GM21390 (cell line): ENCODE measurements around the gene CHKB.
"Not testable (repeated sequence)": the region's sequence is repeated elsewhere in the genome, so short reads cannot be mapped to it uniquely, and the experiment has no call there.

Experiments
- ATAC-seq: cut with Tn5 transposase; IDR thresholded peaks from one replicate; pipeline ENCODE4 v1.9.1; 2021; ENCODE audit not compliant: unreplicated experiment

CHKB gene

DNA sequence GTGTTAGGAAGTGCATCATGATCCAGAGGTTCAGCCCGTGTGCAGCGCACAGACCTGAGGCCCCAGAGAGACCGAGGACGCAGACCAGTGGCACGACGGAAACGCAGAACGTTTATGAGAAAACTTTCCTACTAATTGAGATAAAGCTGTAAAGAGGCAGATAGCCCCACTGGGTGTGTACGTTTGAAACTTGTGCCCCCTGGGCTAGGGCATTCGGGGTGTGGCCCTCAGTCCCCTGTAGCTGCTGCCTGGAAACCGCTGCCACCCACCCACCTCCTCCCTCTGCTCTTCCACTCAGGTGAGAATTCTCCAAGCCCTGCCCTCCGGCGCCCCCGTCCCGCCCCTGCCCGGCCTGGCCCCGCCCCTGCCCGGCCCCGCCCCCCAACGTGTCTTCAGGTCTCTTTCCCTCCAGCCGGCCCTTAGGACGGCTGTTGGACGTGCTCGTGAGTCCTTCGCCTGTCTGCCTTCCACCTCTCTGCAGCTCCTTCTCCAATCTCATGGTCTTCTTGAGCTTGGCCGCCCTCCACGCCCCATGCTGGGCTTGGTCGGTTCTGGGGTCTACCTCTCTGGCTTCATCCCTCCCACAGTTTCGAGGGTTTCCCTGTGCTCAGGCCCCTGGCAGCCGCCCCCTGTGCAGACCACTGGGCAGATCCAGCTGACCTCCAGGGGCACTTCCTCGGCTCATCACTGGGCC, 30.0 kb upstream of the CHKB start:
- no peak for ATAC-seq

DNA sequence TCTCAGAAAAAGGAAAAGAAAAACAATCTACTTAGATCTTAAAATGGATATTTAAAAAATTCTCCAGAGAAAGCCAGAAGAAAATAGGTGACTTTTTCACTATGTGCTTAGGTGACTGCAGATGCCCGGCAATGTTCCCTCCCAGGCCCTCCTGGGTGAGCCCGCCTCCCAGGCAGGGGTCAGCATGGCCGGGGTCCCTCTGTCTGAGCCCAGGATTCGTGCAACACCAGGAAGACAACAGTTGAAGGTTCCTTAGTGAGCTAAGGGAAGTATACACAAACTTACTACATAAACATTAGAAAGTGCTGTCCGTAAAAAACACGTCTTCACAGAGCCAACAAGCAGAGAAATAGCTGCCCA, 29.5 kb upstream of the CHKB start:
- no peak for ATAC-seq

DNA sequence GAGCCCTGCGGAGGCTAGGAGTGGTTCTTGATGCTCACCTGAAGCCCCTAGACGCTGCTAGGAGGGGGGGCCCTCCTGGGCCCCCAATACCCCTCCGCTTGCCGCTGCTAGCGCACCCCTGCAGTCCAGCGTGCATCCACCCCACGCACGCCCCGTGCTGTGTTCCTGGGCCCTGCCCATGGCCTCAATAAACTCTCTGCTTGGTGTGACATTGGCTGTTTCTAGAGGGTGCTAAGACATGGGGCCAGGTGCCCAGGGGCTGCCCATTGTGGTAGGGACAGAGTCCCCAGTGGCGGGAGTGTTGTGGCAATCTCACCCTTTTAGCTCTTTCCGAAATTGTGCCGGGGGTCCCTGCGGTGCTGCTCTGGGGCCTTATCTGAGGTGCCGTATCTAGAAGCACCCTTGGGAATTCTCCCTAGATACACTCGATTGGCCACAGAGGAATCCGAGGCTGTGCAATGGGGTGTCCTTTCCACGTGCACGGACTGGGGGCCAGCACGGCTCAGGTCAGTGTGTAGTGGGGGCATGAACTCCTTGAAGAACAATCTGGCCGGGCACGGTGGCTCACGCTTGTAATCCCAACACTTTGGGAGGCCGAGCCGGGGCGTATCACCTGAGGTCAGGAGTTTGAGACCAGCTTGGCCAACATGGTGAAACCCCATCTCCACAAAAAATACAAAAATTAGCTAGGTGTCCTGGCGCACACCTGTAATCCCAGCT, 28.9 kb upstream of the CHKB start:
- ATAC-seq = no peak

DNA sequence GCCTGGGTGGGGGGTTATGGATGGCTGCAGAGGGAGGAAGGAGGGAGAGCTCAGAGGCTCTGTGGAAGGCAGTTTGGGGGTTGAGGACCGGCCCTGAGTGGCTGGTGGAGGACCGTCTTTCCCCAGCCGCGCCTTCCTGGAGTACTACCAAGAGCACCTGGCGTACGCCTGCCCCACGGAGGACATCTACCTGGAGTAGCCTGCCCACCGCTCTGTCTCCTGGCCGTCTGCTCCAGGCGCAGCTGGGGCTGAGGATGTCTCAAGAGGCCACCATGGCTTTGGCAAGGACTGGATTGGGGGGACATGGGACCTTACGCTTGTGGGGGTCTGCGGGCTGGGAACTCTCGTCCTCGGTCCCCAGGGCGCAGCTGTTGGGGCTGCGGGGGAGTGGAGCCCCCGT, 27.9 kb upstream of the CHKB start:
- no peak for ATAC-seq

DNA sequence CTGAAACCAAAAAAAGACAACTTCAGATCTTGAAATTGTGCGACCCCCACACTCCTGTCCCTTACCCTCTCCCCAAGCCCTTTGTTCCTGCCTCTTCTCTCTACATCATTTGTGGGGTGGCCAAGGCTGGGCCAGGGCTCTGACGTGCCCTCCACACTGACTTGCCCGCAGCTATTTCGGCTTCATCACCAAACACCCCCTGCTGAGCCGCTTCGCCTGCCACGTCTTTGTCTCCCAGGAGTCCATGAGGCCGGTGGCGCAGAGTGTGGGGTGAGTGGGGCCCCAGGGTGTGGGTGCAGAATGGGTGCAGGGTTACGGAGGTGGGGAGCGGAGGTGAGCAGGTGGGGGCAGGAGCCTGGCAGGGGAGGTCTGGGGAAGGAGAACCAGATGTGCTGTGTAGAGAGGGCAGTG, 27.4 kb upstream of the CHKB start:
- ATAC-seq = no peak

DNA sequence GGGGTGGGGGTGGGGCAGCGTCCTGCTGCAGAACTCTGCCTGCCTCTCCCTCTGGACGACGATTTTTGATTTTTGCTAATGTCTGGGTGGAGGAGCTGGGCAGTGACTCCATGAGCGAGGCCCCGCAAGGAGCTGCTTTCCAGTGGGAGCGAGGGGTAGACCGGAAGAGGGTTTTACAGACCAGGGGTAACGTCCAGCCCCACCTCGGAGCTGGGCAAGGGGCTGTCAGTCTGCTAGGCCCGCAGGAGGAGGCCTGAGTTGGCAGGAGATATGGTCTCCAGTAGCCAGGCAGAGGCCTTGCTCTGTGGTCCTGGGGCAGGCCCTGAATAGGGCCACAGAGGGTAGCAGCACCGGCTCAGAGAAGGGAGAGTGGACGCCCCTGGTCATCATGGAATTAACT, 26.9 kb upstream of the CHKB start:
- no peak for ATAC-seq

DNA sequence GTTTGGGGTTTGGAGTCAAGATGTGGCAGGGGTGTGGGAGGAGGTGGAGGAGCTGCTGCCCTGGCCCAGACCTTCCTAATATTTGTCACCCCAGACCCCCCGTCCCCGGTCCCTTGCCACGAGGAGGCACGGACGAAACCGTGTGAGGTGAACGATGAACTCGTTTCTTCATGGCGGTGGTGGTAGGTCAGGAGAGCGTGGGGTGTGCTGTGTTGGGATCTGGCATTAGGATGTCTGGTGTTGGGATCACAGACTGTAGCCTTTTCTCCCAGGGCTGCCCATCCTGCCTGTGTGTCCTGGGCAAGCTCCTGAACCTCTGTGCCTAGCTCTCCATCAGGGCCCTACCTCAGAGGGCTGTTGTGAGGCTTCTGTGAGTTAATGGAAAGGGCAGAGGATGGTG, 26.3 kb upstream of the CHKB start:
- ATAC-seq = no peak

DNA sequence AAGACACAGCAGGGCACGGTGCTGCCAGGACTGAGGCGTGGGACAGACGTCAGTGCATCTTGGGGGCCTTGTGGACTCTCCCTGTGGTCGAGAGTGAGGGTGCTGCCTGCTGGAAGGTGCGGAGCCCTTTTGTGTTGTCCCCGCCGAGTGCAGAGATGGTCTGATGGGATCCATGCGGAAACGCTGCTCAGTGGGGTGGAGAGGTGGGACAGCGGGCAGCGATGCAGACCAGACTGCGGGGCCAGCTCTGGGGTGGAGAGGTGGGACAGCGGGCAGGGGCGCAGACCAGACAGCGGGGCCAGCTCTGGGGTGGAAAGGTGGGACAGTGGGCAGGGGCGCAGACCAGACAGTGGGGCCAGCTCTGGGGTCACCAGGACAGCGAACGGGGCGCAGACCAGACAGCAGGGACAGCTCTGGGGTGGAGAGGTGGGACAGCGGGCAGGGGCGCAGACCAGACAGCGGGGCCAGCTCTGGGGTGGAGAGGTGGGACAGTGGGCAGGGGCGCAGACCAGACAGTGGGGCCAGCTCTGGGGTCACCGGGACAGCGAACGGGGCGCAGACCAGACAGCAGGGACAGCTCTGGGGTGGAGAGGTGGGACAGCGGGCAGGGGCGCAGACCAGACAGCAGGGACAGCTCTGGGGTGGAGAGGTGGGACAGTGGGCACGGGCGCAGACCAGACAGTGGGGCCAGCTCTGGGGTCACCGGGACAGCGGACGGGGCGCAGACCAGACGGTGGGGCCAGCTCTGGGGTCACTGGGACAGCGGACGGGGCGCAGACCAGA, 25.6 kb upstream of the CHKB start:
- ATAC-seq = not testable (repeated sequence)

DNA sequence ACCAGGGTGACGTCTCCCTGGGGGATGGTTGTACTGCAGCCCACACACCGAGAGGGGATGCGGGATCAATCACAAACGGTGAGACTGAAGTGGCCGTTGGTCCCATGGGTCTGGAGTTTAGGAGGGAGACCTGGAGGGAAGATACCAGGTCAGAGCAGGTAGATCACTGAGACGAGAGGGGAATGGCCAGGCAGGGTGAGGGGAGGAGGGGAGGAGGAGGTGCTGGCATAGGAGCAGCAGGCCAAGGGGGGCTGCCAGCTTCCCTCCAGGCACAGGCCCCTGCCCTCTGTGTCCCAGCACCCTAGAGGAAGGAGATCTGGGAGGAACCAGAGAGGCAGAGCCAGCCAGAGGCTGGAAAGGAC, 25.0 kb upstream of the CHKB start:
- no peak for ATAC-seq

DNA sequence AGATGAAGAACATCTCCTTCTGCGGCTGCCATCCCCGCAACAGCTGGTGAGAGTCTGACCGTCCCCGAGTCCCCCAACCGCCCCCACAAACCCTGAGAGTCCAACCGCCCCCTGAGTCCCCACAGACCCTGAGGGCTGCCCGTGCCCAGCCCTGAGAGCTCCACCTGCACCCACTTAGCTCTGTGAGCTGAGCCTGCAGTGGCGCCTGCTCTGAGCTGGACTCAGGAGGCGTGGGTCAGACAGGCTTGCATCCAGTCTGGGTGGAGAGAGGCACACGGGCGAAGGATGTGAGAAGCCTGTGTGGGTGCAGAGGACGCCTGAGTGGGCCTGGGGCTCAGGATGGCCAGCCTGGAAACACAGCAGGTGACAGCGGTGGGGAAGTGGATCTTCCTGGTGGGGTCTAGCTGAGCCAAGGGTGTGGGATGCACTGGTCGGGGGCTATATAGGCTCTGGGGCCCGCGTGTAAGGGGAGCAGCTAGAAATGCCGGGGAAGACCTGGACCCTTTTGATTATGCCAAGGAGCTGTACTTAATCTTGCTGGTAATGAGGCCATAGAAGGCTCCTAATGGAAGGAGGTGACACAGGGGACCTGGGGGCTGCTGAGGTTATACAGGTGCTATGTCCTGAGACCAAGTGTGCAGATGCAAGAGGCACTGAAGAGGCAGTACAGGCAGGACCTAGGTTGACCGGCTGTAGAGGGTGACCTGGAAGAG, 24.5 kb upstream of the CHKB start:
- no peak for ATAC-seq

DNA sequence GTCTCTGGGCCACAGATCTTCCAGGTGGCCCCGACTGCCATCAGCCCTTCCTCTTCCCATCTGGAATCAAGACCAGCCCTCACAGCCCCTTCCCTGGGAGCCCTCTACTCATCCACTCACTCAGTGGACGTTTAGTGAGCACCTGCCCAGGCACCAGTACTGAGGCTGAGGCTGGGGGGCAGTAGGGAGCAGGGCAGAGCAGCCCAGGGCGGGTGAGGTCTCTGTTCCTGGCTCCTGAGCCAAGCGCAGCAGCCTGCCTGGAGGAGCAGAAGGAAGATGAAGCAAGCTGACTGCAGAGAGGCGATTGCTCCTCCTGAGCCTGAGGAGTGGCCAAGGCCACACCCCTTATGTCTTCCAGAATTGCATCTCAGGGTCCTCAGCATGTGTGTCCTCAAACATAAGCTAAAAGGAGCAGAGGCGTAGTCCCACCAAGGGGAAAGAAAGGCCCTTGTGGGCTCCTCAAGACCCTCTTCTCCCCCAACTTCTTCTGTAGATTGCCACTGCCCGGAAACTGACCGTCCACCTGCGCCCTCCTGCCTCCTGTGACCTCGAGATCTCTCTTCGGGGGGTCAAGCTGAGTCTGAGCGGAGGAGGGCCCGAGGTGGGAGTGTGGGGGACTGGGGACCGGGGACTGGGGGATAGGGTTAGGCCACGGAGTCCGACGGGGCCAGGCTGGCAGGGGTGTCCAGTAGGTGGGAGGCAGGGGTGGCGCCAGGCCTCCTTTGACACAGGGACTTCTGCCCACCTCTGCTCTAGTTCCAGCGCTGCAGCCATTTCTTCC, 23.7 kb upstream of the CHKB start:
- no peak for ATAC-seq

DNA sequence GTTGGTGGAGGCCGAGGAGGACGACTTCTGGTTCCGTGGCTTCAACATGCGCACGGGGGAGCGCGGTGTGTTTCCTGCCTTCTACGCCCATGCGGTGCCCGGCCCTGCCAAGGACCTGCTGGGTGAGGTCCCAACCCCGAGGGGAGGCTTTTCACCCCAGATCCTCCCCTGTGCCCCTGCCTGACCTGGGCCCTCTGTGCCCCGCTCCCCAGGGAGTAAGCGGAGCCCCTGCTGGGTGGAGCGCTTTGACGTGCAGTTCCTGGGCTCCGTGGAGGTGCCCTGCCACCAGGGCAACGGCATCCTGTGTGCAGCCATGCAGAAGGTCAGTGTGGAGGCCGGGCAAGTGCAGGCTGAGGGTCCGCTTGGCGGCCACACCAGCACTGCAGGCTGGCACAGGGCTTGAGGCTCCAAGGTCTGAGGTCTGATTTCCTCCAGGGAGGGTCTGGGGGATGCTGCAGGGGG, 23.0 kb upstream of the CHKB start:
- no peak for ATAC-seq

DNA sequence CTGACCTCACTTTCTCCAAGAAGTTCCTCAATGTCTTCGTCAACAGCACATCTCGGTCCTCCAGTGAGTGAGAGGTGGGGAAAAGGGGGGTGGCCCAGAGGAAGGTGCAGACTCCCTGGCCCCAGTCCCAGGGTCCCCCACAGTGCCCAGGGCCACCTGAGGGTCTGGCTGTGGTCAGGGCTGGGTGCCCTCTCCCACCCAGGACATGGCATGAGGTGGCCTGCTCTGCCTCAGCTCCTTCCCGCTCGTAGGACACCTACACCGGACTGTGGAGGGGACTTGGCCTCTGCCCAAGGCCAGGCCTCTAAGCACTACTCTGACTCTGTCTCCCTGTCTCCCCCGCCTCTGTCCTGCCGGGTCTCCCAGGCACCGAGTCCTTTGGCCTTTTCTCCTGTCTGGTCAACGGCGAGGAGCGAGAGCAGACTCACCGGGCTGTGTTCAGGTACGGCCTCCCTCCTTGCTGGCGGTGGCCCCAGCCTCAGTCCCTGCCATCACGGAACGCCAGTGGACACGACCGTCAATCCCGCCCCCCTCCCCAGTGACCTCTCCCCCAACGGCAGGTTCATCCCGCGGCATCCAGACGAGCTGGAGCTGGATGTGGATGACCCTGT, 22.5 kb upstream of the CHKB start:
- no peak for ATAC-seq

DNA sequence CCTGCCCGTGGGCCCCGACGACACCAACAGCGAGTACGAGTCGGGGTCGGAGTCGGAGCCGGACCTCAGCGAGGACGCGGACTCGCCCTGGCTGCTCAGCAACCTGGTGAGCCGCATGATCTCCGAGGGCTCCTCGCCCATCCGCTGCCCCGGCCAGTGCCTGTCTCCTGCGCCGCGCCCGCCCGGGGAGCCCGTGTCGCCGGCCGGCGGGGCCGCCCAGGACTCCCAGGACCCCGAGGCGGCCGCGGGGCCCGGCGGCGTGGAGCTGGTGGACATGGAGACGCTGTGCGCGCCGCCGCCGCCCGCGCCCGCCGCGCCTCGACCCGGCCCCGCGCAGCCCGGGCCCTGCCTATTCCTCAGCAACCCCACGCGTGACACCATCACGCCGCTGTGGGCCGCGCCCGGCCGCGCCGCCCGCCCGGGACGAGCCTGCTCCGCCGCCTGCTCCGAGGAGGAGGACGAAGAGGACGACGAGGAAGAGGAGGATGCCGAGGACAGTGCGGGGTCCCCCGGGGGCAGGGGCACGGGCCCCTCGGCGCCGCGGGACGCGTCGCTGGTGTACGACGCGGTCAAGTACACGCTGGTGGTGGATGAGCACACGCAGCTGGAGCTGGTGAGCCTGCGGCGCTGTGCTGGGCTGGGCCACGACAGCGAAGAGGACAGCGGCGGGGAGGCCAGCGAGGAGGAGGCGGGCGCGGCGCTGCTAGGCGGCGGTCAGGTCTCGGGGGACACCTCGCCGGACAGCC, 21.8 kb upstream of the CHKB start:
- ATAC-seq = no peak

DNA sequence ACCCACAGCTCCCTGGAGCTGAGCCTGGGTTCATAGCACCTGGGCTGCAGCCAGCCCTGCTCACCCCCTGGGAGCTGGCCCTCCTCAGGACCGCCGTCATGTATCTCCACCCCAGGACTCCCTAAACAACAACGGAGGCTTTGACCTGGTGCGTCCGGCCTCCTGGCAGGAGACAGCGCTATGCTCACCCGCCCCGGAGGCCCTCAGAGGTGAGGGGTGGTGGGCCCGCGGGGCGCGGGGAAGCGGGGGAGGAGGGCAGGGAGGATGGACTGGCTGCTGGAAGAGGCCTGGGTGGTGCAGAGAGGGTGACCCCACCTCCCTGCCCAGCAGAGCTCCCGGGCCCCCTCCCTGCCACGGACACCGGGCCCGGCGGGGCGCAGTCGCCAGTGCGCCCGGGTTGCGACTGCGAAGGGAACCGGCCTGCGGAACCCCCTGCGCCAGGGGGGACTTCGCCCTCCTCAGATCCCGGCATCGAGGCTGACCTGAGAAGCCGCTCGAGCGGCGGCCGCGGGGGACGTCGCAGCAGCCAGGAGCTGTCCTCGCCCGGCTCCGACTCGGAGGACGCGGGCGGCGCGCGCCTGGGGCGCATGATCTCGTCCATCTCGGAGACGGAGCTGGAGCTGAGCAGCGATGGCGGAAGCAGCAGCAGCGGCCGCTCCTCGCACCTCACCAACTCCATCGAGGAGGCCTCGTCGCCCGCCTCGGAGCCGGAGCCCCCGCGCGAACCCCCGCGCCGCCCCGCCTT, 21.0 kb upstream of the CHKB start:
- no peak for ATAC-seq

DNA sequence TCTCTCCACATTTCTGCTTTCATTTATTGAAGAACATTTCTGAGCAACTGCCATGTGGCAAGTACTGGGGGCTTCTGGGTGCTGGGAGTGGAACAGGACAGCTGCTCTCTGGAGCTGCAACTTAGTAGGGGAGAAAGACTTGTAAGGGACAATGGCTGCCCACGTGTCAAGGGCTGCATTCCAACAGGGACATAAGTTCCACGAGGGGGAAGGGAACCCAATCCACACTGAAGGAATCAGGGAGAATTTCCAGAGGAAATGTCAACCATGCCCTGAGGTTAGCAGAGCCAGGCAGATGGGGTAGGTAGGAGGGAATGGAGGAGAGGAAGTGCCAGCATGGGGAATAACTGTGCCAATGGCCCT, 19.7 kb upstream of the CHKB start:
- ATAC-seq = no peak

DNA sequence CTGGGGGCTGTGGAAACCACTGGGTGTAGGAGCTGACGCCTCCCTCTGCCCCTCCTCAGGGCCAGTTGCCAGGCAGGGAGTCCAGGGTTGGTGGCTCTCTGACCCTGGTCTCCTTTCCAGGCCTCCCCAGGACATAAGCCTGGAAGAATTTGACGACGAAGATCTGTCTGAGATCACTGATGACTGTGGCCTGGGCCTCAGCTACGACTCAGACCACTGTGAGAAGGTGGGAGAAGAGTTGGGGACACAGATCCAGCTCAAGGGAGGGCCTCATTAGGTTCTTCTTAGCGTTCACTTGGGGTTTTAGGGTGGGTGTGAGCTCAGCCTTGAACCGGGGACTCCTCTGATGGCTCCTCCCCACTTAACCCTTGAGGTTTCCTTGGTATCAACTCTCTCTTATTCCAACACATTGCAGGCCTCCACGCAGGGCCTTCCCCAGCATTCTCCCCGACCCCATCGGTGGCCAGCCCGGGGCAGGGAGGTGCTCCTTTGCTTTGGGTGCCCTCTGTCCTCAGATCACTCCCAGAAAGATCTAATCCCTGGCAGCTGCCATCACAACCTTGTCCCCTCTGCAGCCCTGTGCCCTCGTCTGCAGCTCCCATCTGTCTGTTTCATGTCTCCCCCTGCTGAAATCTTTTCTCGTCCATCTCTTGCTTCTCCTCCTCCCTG, 19.2 kb upstream of the CHKB start:
- no peak for ATAC-seq

DNA sequence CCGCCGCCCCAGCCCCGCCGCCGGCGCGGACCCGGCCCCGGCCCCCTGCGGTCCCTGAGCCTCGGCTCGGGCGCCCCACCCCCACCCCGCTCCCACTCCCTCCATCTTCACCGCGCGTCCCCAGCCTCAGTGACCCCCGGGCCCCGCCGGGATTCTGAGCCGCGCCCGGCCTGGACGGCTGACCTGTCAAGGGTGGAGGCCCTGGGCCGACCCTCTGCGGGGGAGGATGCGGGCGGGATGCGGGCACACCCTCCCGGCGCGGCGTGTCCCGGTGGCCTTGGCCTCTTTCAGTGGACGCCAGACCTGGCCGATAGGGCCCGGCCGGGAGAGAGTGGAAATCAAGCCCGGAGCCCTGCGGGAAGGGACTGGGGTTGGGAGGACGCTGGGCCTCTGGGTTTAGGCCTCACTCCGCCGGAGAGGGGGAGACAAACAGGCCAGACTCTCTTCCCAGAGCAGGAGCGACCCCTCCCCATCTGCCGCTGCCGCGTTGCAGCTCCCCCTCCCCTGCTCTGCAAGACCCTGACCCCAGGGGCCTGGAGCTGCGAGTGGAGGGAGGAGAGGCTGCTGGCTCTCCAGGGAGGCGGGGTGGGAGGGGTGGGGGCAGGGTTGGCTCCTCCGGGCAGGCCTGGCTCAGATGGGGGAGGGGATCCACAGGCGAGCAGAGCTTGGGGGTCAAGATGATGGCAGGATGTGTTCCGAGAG, 18.5 kb upstream of the CHKB start:
- no peak for ATAC-seq
